ENCODE results near the gene UBE2L3.

The UBE2L3 gene

DNA sequence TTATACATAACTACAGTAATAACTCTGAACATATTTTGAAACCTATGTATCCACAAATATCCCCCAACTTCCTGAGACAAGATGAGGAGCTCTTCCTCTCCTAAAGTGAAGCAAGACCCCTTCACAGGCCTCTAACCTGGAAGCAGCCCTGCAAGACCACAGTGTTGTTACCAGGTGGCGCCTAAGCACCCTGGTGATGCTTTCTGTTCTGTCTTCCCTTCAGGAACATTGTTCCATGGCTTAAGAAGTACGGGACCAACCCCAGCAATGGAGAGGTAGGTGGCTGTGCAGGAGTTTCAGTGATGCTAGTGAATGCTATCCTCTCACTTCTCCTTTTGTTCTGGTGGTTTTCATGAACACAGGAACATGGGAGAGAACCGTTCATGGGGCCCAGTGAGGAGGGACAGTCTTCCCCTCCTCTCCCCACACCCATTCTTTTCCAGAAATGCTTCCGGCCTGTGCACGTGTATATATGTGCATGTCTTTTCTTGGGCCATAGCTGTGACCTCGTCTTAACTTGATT, 104.7 kb downstream of the UBE2L3 start:
- Histone ChIP-seq H3K27me3 (ENCODE audit: control insufficient read depth in 5 of 5, insufficient read depth in 4 of 5, low read length in 5 of 5) (no peaks in the 10 kb centered on the region), H3K36me3 (ENCODE audit: control insufficient read depth in 5 of 5, insufficient read depth in 5 of 5, low read length in 5 of 5) (peaks cover 2 to 64% (median 54%) of the 10 kb centered on the region in 5 donors), H3K4me1 (ENCODE audit: control insufficient read depth in 5 of 5, insufficient read depth in 5 of 5, low read length in 5 of 5) (peaks cover 0 to 2% (median 0%) of the 10 kb centered on the region in 5 donors), H3K9ac (ENCODE audit: low read length in 5 of 5) (no peak overlapping the region), H3K9me3 (ENCODE audit: control insufficient read depth in 5 of 5, low read length in 5 of 5) (no peaks in the 10 kb centered on the region), H3K27ac (ENCODE audit: low read depth, low read length) (no peak overlapping the region), H3K4me3 (ENCODE audit: low read depth in 1 of 5, low read length in 5 of 5) (no peak overlapping the region)

Data from subcutaneous abdominal adipose tissue (tissue), 5 donors.